DND-41 (cell line): Measurements from ENCODE around the gene FRS3.

Experiments
- ATAC-seq: fragments of 200-7000 bp; cut with Tn5 transposase; 3 replicates; pipeline ENCODE4 v1.9.1; 2021; ENCODE audit warnings: low read depth; ENCODE audit not compliant: insufficient read depth
- DNase-seq: peaks from one replicate; pipeline ENCODE4 v3.0.0-alpha.2; 2020
- H2AFZ ChIP-seq: 2 replicates; pipeline ENCODE4 v1.6.0; 2012; ENCODE audit warnings: low read depth, low read length
- H3K27ac ChIP-seq: 2 replicates; pipeline ENCODE4 v1.5.1; 2012; ENCODE audit warnings: low read length, inconsistent platforms
- H3K27me3 ChIP-seq: fragments of 200-600 bp; sonication (generic); 2 replicates; pipeline ENCODE4 v1.6.0; 2012; ENCODE audit warnings: low read length, mild to moderate bottlenecking, inconsistent platforms; ENCODE audit not compliant: insufficient read depth, poor library complexity
- H3K36me3 ChIP-seq: 2 replicates; pipeline ENCODE4 v1.5.1; 2012; ENCODE audit warnings: low read length, inconsistent platforms; ENCODE audit not compliant: insufficient read depth
- H3K4me1 ChIP-seq: 2 replicates; pipeline ENCODE4 v1.5.1; 2012; ENCODE audit warnings: mild to moderate bottlenecking, low read length; ENCODE audit not compliant: insufficient read depth
- H3K4me2 ChIP-seq: 2 replicates; pipeline ENCODE4 v1.6.0; 2012; ENCODE audit warnings: mild to moderate bottlenecking, moderate library complexity, low read length, inconsistent platforms; ENCODE audit not compliant: insufficient read depth
- H3K4me3 ChIP-seq, 2 experiments: fragments of 200-600 bp in 1 of 2; shearing (Covaris generic) in 1 of 2; 2 replicates each; pipeline ENCODE4 v1.5.1; 2012 to 2016; ENCODE audit warnings: inconsistent platforms in 2 of 2, low read length in 2 of 2, mild to moderate bottlenecking in 2 of 2, low read depth in 1 of 2, moderate library complexity in 1 of 2
- H3K79me2 ChIP-seq: 2 replicates; pipeline ENCODE4 v1.6.0; 2012; ENCODE audit warnings: low read length, inconsistent platforms; ENCODE audit not compliant: insufficient read depth
- H3K9ac ChIP-seq: 2 replicates; pipeline ENCODE4 v1.6.0; 2012; ENCODE audit warnings: low read depth, mild to moderate bottlenecking, inconsistent platforms, low read length, moderate library complexity
- H3K9me3 ChIP-seq: 2 replicates; pipeline ENCODE4 v1.5.1; 2012; ENCODE audit warnings: low read length, moderate library complexity, mild to moderate bottlenecking, inconsistent platforms; ENCODE audit not compliant: insufficient read depth, severe bottlenecking
- H4K20me1 ChIP-seq: 2 replicates; pipeline ENCODE4 v1.6.0; 2012; ENCODE audit warnings: low read length; ENCODE audit not compliant: insufficient read depth
- CTCF ChIP-seq: IDR thresholded peaks from 2 replicates; pipeline ENCODE4 v1.5.1; 2012; ENCODE audit warnings: borderline replicate concordance, low read length, moderate library complexity, mild to moderate bottlenecking; ENCODE audit not compliant: poor library complexity, severe bottlenecking; ENCODE audit errors: extremely low read depth
- EZH2 ChIP-seq: IDR thresholded peaks from 3 replicates; pipeline ENCODE4 v1.6.1; 2012; ENCODE audit warnings: borderline replicate concordance, low read depth, mild to moderate bottlenecking, moderate library complexity, low read length, inconsistent platforms; ENCODE audit not compliant: severe bottlenecking

The FRS3 gene

GRCh38 chr6:41731561-41732086 lies 48.1 kb downstream of the FRS3 start:
- Histone ChIP-seq H3K27me3 (no peaks in the 10 kb centered on the region), H3K4me3 (no peak overlapping the region), H3K79me2 (no peaks in the 10 kb centered on the region), H3K4me1 (peaks cover 31% of the 10 kb centered on the region), H4K20me1 (peaks cover 16% of the 10 kb centered on the region), H3K4me2 (no peak overlapping the region), H3K9me3 (no peaks in the 10 kb centered on the region), H3K36me3 (no peaks in the 10 kb centered on the region; the same call in 1 of the 2 replicates), H3K27ac (no peak overlapping the region), H3K9ac (no peak overlapping the region), H2AFZ (no peak overlapping the region)
- TF ChIP-seq CTCF (no peak), EZH2 (no peak)
- no peak for ATAC-seq
- DNase-seq = no peak

- Histone ChIP-seq H3K27ac (no peak overlapping the region), H3K36me3 (no peaks in the 10 kb centered on the region; the same call in 1 of the 2 replicates), H3K79me2 (no peaks in the 10 kb centered on the region), H3K4me1 (peaks cover 27% of the 10 kb centered on the region), H3K4me2 (no peak overlapping the region), H3K4me3 (no peak overlapping the region), H3K9me3 (no peaks in the 10 kb centered on the region), H3K9ac (no peak overlapping the region), H4K20me1 (peaks cover 16% of the 10 kb centered on the region), H2AFZ (no peak overlapping the region), H3K27me3 (no peaks in the 10 kb centered on the region)
- ATAC-seq (no peak), DNase-seq (no peak)
- TF ChIP-seq CTCF = no peak
- no peak for TF ChIP-seq EZH2
Observed at GRCh38 chr6:41730531-41731436, 48.9 kb downstream of the FRS3 start.

- TF ChIP-seq EZH2 (no peak), CTCF (no peak)
- Histone ChIP-seq H4K20me1 (peaks cover 19% of the 10 kb centered on the region), H3K27ac (no peak overlapping the region), H2AFZ (no peak overlapping the region), H3K4me2 (no peak overlapping the region), H3K9ac (no peak overlapping the region), H3K36me3 (no peaks in the 10 kb centered on the region), H3K4me1 (peaks cover 19% of the 10 kb centered on the region), H3K79me2 (no peaks in the 10 kb centered on the region), H3K4me3 (no peak overlapping the region), H3K27me3 (no peaks in the 10 kb centered on the region), H3K9me3 (no peaks in the 10 kb centered on the region)
- ATAC-seq (no peak), DNase-seq (no peak)
Observed at GRCh38 chr6:41729624-41730023, 50.1 kb downstream of the FRS3 start.
